ENCODE results near the gene SDK2. TPM values are rescaled to one million over a fixed set of nuclear protein-coding genes. Genes with fewer than 3 reads are reported as not detected.

The SDK2 gene
- total RNA-seq, 1 experiment from 2014 or later, result 0.74 TPM

- no peak for DNase-seq (ENCODE audit: low read depth)
Measured at GRCh38 chr17:73427198-73427597, 217.0 kb downstream of the SDK2 start.

GRCh38 chr17:73424571-73424970 lies 219.7 kb downstream of the SDK2 start:
- DNase-seq (ENCODE audit: low read depth), result no peak

- DNase-seq (ENCODE audit: low read depth), result no peak
Measured at GRCh38 chr17:73423806-73424205, 220.4 kb downstream of the SDK2 start.

GRCh38 chr17:73423159-73423715 lies 221.0 kb downstream of the SDK2 start:
- DNase-seq (ENCODE audit: low read depth), result no peak

- DNase-seq (ENCODE audit: low read depth), result no peak
Measured at GRCh38 chr17:73422121-73422520, 222.1 kb downstream of the SDK2 start.

- peak; percentile 96 for DNase-seq (ENCODE audit: low read depth)
Measured at GRCh38 chr17:73420897-73421296, 223.3 kb downstream of the SDK2 start.

GRCh38 chr17:73419881-73420280 lies 224.4 kb downstream of the SDK2 start:
- DNase-seq (ENCODE audit: low read depth), result no peak

GRCh38 chr17:73419051-73419450 lies 225.2 kb downstream of the SDK2 start:
- DNase-seq (ENCODE audit: low read depth), result no peak

GRCh38 chr17:73415782-73416181 lies 228.5 kb downstream of the SDK2 start:
- DNase-seq (ENCODE audit: low read depth), result no peak

GRCh38 chr17:73414171-73414955 lies 229.9 kb downstream of the SDK2 start:
- no peak for DNase-seq (ENCODE audit: low read depth)

GRCh38 chr17:73412914-73413313 lies 231.3 kb downstream of the SDK2 start:
- no peak for DNase-seq (ENCODE audit: low read depth)

GRCh38 chr17:73411313-73411747 lies 232.9 kb downstream of the SDK2 start:
- no peak for DNase-seq (ENCODE audit: low read depth)

GRCh38 chr17:73410586-73411312 lies 233.5 kb downstream of the SDK2 start:
- DNase-seq (ENCODE audit: low read depth), result no peak

GRCh38 chr17:73404246-73404645 lies 240.0 kb downstream of the SDK2 start:
- no peak for DNase-seq (ENCODE audit: low read depth)

- no peak for DNase-seq (ENCODE audit: low read depth)
Measured at GRCh38 chr17:73402466-73402865, 241.8 kb downstream of the SDK2 start.

GRCh38 chr17:73401911-73402310 lies 242.3 kb downstream of the SDK2 start:
- DNase-seq (ENCODE audit: low read depth), result peak; percentile 28

- DNase-seq (ENCODE audit: low read depth), result no peak
Measured at GRCh38 chr17:73400915-73401545, 243.2 kb downstream of the SDK2 start.

GRCh38 chr17:73399056-73399455 lies 245.2 kb downstream of the SDK2 start:
- no peak for DNase-seq (ENCODE audit: low read depth)

- no peak for DNase-seq (ENCODE audit: low read depth)
Measured at GRCh38 chr17:73397856-73398540, 246.2 kb downstream of the SDK2 start.

GRCh38 chr17:73397278-73397826 lies 246.9 kb downstream of the SDK2 start:
- no peak for DNase-seq (ENCODE audit: low read depth)

Measured in Daoy (cell line).